ENCODE measurements around the gene TAF4.

Gene TAF4

DNA sequence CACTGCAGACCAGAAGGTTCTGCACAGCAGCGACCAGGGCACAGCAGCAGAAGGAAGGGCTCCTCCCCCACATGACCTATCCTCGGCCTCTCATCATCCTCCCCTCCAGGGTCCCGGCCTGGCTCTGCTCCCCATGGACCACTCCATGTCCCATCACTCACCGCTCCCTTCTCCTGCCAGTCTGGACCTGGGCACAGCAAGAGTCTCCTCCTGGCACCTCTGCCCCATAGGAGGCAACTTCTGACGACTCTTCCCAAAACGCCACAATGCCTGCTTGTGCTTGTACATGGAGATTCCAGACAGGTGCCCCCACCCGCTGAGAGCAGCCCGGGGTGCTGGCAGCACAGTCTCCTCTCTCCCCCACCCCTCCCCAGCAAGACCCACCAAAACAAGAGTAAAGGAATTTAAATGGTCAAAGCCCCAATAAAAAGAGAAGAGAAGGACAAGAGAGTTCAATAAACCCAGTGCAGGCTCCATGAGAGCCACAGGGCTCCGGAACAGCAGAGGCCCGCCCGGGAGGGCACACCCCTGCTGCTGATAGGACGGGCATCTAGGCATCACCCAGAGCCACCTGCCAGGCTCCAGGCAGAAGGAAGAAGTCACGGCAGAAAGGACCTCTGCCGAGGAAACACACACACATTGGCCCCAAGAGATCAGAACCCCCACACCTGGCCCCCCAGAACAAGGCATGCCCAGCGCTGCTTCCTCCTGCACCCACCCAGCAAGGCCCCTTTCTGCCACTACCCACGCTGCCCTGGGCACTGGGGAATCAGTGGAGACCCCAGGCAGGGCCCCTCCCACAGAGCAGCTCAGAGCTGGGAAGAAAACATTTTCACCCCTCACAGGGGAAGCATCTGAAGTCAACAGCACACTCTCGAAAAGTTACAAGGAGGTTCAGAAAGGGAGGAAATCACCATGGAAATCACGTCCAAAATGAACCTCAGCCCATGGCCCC, 15.2 kb downstream of the TAF4 start:
- intact Hi-C loops (cut with DNase I), result no loop called here
- peak in 3 of 42 donors; percentile 7 to 21 (median 20) for DNase-seq

DNA sequence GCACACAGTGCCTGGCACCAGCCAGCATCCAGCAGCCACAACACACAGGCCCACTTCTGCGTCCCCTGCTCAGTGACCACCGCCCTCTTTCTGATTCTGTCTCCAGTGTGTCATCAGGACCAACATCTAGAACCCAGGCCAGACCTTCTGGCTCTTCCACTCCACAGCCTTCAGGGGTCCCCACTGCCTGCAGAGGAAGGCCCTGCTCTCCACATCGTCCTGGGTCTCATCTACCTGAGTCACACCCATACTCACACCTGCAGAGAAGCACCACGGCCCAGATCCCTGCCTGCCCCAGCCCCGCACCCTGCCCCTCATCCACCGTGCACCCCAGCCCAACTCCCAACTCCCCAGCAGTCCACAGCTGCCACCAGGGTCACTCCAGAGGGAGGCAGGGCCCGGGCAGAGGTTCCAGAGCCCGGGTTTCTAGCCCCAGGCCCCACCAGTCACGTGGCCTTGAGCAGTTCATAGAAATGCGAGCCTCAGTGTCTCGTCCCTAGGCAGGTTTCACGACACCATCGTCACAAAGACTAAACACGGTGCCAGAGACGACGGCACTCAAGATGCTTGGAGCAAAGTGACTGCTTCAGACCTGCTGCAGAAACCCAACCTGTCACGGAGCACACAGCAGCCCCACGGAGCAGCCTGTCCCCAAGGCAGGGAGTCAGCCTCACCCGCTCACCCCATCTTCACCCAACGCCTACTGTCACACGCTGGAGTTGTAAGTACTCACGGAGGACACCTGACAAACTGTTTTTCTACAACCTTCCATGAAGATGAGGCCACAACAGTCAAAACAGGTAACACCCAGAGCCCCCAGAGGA, 16.1 kb downstream of the TAF4 start:
- intact Hi-C loops (cut with DNase I), result no loop called here
- DNase-seq, result peak in 5 of 42 donors; percentile 23 to 46 (median 35)

DNA sequence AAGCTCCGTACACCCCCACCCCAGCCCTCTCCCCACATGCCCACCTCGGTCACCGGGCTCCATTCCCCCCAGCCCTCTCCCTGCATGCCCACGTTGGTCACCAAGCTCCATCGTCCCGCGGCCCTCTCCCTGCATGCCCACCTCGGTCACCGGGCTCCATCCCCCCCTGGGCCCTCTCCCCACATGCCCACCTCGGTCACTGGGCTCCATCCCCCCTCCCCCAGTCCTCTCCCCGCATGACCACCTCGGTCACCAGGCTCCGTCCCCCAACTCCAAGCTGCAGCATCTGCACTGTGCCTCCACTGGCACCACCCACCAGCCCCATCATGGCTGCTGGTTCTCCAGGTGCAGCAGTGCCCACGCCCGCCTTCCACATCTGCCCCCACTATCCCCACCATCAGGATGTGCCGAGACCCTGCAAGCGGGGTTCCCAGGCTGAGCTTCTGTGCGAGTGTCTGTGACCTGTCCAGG, 16.8 kb downstream of the TAF4 start:
- DNase-seq, result peak in 2 of 42 donors; percentile 0 to 10
- intact Hi-C loops (cut with DNase I), result no loop called here

DNA sequence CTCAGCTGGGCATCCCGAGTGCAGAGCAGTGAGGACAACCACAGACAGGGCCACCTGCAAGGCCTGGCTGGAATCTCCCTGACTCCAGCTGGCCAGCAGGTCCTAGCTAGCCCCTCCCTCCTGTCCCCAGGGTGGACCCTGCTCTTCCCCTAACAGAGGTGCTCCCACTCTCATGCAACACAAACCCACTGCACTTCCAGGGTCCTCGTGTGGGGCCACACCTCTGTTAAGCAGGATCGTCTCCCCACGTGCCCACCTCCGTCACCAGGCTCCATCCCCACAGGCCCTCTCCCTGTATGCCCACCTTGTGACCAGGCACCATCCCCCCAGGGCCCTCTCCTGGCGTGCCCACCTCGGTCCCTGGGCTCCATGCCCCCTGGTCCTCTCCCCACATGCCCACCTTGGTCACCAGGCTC, 17.3 kb downstream of the TAF4 start:
- intact Hi-C loops (cut with DNase I), result no loop called here
- peak in 2 of 42 donors; percentile 2 to 3 for DNase-seq

DNA sequence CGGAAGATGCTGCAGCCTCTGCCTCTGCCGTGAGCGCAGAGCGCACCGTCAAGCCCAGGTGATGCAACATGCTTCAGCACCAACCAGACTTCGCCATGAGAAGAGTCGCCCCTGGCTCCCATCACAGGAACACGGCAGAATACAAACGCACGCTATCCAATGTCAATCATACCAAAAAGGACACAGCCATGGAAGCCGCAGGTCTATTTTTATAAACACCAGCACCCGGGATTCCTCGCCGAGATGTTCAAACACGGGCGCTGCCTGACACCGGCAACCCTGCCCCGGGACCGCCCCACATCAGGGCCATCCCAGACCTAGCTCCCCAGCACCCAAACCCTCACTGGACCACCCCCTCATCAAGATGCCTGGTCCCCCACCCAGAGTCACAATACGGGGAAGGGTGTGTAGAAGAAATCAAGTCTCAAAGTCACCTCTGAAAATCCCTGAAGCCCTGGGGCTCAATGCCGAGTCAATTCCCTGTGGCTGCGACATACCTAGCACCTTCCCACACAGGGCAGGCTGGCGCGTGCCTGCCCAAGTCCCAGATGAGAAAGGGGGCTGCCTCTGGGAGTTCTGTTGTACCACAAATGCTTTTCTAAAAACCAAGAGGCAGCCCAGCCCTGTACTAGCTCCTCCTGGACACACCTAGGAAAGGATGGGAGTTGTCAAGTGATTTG, 17.9 kb downstream of the TAF4 start:
- DNase-seq, result peak in 3 of 42 donors; percentile 4 to 12 (median 6)
- intact Hi-C loops (cut with DNase I), result no loop called here

DNA sequence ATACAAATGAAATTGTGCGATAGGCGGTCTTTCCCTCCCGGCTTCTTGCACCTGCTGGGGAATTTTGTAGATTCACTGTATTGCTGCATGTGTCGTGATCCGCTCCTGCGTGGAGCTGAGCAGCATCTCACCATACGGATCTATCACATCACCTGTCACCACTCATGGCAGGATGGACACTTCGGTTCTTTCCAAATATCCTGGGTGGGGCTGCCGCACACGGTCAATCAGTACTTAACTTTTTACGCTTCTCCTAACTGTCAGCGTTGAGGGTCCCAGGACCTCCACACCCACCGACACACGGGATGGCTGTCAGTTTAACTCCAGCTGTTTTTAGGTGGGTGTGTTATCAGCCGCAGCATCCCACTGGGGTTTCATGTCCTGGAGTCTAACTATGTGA, 19.2 kb downstream of the TAF4 start:
- peak in 1 of 42 donors; percentile 3 for DNase-seq
- intact Hi-C loops (cut with DNase I), result no loop called here

DNA sequence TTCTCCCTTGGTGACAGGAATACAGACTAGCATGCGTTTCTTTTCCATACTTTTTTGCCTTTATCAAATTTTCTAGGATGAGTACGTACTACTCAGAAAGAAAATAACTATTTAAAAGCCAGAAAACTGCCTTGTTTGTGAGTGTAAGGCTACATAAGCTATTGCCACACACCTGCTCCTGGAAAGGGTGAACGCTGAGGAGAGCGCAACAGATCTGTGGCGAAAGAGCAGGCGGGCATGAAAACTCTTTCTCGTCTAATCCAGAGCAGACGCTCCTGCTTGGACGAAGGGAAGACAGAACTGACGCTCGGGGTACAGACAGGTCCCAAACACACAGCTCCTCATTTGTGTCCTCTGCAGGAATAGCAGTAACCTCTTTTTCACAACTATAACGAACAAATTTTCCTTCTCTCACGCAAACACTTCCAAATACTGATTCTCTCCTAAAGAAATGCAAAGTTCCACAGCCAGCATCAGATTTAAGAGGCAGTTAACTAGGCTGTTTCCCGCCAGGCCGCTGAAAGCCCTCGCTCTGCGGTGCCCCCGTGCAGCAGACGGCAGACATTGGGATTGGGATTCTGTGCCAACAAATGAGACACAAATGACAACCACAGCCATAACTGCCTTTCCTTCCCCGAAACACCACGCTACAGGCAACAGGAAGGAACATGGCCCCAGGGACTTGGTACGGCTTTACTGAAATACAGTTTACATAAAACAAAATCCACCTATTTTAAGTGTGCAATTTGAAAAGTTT, 20.0 kb downstream of the TAF4 start:
- no peak for DNase-seq
- intact Hi-C loops (cut with DNase I), result no loop called here

DNA sequence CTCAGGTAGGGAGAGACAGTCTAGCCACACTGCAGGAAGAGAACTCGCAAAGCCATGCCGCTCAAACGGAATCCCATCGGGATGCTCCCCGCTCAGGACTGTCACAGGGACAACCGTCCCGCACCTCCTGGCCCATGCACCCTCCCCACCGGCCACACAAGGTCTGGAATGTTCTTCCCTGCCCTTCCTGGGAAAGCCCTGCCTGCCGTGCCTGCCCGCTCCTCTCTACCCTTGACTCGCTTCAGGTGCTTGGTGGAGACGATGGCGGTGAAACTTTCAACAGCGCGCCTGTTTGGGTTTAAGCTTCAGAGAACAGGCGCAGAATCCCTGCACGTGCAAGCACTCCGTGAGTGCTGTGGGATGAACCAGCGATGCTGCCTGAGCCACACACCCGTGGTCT, 20.6 kb downstream of the TAF4 start:
- intact Hi-C loops (cut with DNase I), result no loop called here
- no peak for DNase-seq

DNA sequence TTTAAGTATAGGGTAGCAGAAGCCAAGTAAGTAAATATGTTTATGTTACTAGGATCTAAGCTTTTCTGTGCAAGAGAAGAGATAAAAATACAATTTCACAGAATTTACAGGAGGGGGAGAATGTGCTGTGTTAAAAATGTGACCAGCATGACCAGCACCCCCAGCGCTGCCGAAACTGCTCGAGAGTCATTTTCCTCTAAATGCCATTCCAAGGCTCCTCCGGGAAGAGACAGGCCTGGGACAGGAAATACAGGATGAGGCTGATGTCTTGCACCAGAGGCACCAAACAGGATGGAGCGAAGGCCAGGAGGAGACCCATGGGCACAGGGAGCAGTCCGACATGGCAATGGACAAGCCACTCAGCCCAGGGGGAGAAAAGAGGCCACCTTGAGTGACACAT, 21.1 kb downstream of the TAF4 start:
- no peak for DNase-seq
- intact Hi-C loops (cut with DNase I), result no loop called here

DNA sequence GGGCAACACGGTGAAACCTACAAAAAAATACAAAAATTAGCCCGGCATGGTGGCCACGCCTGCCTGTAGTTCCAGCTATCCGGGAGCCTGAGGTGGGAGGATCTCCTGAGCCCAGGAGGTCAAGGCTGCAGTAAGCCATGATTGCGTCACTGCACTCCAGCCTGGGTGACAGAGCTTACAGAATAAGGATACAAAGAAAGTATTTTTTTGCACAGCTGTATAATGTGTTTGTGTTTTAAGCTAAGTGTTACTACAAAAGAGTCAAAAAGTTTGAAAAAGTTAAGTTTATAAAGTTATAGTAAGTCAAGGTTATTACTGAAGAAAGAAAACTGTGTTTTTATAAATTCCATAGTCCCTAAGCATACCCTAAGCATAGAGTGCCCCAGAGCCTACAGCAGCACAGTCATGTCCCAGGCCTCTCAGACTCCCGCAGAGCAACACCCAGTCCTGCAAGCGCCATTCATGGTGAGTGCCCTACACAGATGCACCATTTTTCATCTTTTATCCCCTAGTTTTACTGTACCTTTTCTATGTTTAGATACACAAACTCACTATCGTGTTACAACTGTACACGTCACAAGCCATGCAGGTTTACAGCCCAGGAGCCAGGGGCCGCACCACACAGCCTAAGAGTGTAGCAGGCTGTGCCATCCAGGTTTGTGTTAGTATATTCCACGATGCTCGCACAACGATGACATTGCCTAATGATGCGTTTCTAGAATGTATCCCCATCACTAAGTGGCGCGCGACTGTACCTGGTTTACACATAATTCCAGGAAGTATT, 22.4 kb downstream of the TAF4 start:
- intact Hi-C loops (cut with DNase I), result no loop called here
- no peak for DNase-seq

DNA sequence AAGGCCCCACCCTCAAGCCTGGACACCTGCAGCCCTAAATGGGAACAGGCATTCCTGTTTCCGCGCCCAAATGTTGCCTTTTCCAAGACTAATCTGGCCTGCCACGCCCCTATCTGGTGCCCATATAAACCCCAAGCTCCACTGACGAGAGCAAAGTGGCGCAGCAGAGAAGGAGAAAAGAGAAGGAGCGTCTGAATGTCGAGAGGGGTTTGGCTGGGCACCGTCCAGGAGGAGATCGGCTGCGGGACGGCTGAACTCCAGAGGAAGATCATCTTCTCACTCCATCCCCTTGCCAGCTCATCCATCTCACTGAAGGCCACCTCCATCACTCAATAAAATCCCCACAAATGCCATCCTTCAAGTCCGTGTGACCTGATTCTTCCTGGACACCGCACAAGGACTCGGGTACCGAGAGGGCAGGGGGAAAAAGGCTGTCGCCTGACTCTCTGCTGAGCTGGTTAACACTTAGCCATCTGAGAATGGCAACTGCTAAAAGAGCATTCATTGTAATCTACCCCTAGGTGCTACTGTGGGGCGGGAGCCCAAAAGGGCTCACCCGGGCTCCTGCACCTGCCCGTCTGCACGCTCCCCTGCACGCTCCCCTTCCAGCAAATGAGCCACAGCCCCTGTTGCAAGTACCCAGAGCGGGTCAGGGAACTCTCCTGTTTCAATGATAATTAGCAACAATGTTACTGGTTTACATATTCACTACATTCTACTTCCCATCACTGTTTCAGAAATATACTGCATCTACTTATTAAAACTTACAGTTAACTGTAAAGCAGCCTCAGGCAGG, 23.5 kb downstream of the TAF4 start:
- intact Hi-C loops (cut with DNase I), result no loop called here
- DNase-seq, result no peak

DNA sequence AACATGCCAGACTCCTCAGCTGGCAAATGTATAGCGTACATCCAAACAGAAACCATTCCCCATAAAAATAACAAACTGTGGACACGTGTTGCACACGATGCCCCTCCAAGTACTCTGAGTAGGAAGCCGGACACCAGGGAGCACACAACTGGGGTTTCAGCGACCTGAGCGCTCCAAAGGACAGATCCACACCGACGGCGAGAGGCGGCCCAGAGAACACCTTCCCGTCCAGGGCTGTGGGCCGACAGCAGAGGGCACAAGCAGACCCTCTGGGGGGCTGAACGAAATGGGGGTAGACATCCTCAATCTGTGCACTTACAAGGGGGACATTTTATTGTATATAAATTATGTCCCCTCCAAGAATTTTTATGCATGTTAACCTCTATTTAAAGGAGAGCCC, 24.7 kb downstream of the TAF4 start:
- no peak for DNase-seq
- intact Hi-C loops (cut with DNase I), result no loop called here

DNA sequence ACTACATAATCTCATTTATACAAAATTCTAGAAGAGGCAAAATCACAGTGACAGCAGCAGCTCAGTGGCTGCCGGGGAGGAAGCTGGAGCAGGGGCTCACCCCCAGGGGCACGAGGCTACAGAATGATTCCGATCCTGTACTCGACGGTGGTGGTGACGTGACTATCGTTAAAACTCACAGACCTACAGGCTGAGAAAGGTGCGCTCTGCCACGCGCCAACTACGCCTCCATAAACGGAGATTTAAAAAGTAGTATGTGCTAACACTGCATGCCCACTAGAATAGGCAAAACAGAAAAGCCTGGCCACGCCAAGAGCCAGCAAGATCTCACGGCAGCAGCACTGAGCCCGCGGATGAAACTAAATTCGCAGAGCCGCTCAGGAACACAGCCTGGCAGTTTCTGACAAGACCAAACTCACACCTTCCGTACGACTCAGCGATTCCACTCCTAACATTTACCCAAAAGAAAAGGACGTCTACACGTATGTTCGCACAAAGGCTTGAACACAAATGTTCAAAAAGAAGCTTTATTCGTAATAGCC, 25.2 kb downstream of the TAF4 start:
- intact Hi-C loops (cut with DNase I), result no loop called here
- no peak for DNase-seq

DNA sequence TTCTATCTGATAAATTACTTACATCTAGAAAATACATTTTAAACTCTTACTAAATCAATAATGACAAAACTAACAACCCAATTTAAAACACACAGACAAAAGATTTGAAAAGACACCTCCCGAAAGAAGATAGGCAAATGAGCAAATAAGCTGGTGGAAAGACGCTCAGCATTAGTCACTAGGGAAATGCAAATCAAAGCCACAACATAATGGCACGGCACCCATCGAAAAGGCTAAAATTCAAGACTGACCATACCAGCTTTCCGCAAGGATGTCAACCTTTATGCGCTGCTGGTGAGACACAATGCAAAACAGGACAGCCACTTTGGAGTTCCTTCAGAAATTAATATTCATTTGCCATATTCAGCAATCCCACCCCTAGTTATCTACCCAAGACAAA, 25.9 kb downstream of the TAF4 start:
- intact Hi-C loops (cut with DNase I), result no loop called here
- no peak for DNase-seq

DNA sequence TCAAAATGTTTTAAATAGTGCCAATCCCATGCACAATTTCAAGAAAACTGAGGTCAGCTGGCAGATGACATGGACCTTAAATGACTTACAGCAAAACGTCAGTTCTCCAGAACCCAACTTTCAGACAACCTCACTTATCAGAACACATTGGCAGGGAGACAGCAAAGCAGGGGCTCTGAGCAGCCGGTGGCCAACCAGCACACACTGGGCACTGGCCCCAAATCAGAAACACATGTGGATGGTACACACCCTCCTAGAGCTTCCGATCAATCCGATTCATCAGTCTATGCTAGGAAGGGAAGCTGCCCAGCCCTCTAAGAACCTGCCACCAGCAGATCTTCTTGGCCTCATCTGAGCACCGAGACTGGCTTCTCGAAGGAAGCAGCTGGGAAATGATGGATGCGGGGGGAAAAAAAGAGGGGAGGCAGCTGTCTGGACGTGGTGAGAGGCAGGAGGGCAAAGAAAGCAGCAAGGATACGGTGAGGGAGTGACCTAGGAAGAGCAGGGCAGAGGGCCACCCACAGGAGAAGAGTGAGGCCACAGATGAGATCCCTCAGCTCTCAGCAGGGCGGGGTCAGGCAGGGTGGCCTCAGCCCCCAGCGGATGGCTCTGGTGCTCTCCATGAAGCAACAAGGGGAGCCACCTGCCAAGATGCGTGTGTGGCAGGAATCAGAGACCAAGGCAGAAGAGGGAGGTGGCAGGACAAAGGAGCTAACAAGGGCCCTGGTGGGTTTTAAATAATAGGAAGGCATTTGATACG, 32.9 kb downstream of the TAF4 start:
- intact Hi-C loops (cut with DNase I), result no loop called here
- DNase-seq, result no peak

DNA sequence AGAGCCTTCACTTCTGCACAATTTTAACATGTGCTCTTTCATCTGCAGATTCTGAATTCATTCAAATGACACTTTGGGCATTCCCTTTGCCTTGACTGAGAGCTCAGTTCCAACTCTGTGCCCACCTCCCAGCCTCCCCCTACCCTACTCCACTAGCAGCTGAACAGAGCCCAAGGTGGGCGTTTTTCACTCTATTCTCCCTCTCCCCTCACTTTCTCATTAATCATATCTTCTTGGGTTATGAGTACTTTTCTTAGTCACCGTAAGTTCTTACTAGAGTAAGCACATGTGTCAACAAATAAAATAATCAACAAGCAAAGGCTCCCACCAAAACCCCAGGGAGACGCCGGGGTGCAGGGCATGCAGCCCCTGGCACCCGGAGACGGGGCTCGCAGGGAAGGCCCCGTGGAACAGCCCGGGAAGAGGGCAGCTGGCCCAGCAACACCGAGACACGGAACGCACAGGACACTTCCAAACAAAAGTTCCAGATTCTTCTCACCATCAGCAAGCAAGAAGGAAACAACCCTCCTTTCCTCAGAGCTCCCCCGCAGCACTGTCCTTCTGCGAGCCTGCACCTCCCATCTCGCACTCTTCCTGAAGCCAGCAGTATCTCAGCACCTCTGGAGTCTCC, 34.1 kb downstream of the TAF4 start:
- intact Hi-C loops (cut with DNase I), result no loop called here

More for the DNA sequence above, 34.1 kb downstream of the TAF4 start:
- no peak for DNase-seq

Measured in head of caudate nucleus (tissue), 42 donors.